PFSK-1 (cell line): Measurements from ENCODE around the gene ZNF497.

ENCODE experiments used
- FOXP2 ChIP-seq: optimal IDR thresholded peaks from 2 replicates; pipeline ENCODE3; 2011; ENCODE audit warnings: borderline replicate concordance, control low read depth, inconsistent platforms; ENCODE audit not compliant: insufficient read depth; ENCODE audit errors: extremely low read length, extremely low read depth
- POLR2AphosphoS5 ChIP-seq: IDR thresholded peaks from 2 replicates; pipeline ENCODE4 v1.6.1; 2012; ENCODE audit warnings: low read depth, mild to moderate bottlenecking, control low read depth, low read length, moderate library complexity
- REST ChIP-seq, 2 experiments: IDR thresholded peaks; 2 replicates each; pipeline versions ENCODE4 v1.6.1 to v1.8.0; 2011 to 2012; ENCODE audit warnings: low read depth in 2 of 2, low read length in 2 of 2, control low read depth in 1 of 2, inconsistent platforms in 1 of 2, mild to moderate bottlenecking in 1 of 2, moderate library complexity in 1 of 2; ENCODE audit not compliant: insufficient read depth in 1 of 2
- SIN3A ChIP-seq: IDR thresholded peaks from 2 replicates; pipeline ENCODE4 v1.6.1; 2012; ENCODE audit warnings: mild to moderate bottlenecking, low read length, moderate library complexity, borderline replicate concordance; ENCODE audit not compliant: insufficient read depth
- TAF1 ChIP-seq: IDR thresholded peaks from 2 replicates; pipeline ENCODE4 v1.6.1; 2012; ENCODE audit warnings: low read length, control low read depth, borderline replicate concordance; ENCODE audit not compliant: insufficient read depth

Gene ZNF497

GRCh38 chr19:58355908-58356765 is 6.4 kb downstream of the ZNF497 start:
- TF ChIP-seq SIN3A (no peak), REST (IDR thresholded peaks at IDR 0.05; ENCODE audit: insufficient read depth in 1 of 2, low read depth in 2 of 2, low read length in 2 of 2) (no peak), POLR2AphosphoS5 (no peak), TAF1 (no peak), FOXP2 (no peak)

- TF ChIP-seq REST (IDR thresholded peaks at IDR 0.05; ENCODE audit: insufficient read depth in 1 of 2, low read depth in 2 of 2, low read length in 2 of 2) (no peak), SIN3A (no peak), POLR2AphosphoS5 (no peak), FOXP2 (no peak), TAF1 (no peak)
These were observed 7.2 kb downstream of the ZNF497 start for GRCh38 chr19:58355215-58355796.

- TF ChIP-seq POLR2AphosphoS5 (no peak), REST (IDR thresholded peaks at IDR 0.05; ENCODE audit: insufficient read depth in 1 of 2, low read depth in 2 of 2, low read length in 2 of 2) (no peak), SIN3A (no peak), FOXP2 (no peak), TAF1 (no peak)
These were observed 8.0 kb downstream of the ZNF497 start for GRCh38 chr19:58354478-58355030.

GRCh38 chr19:58353717-58354477 is 8.7 kb downstream of the ZNF497 start:
- TF ChIP-seq TAF1 (no peak), POLR2AphosphoS5 (no peak), SIN3A (no peak), REST (IDR thresholded peaks at IDR 0.05; ENCODE audit: insufficient read depth in 1 of 2, low read depth in 2 of 2, low read length in 2 of 2) (no peak), FOXP2 (no peak)
